ENCODE measurements around the gene BBS9.
"Not testable (repeated sequence)": the region's sequence is repeated elsewhere in the genome, so short reads cannot be mapped to it uniquely, and the experiment has no call there.

BBS9 gene

DNA sequence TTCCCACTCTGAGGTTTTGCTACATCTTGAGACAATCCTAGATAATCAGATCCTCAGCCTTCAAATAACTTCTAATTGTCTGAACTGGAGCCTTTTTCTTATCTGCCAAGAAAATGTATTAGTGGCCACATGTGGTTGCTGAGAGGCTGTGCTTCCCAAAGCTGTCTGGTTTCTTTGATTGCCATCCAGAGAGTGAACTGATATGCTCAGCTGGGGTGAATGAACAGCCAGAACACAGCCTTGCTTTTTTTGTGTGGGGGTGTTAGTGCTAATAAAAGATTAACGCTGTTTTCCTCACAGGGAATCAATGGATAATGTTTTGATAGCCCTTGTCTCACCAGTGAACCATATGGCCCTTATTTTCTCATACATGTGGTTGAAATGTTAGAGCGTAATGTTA, 66.9 kb downstream of the BBS9 start:
- DNase-seq (ENCODE audit: low read depth): no peak

GRCh38 chr7:33200282-33200681, 70.9 kb downstream of the BBS9 start:
- DNase-seq (ENCODE audit: low read depth): no peak

DNA sequence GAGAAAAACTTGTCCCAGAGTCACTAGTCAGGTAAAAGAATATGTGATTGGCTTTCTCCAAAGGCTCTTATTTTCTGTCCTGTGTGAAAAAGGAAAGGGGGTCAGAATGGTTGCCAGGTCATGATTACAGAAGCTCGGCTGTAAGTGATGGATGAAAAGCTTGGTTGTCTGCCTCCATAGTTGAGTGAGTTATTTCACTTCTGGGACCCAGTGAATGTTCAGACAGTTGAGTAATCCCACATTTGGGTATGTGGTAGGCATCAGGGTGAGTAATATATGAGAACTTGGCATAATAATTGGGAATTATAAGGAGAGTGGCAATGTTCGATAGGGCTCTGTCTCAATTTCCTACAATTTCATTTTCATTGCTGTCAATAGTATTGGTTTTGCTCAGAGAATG, 72.5 kb downstream of the BBS9 start:
- no peak for DNase-seq (ENCODE audit: low read depth)

GRCh38 chr7:33210958-33211357, 81.6 kb downstream of the BBS9 start:
- DNase-seq (ENCODE audit: low read depth): no peak

DNA sequence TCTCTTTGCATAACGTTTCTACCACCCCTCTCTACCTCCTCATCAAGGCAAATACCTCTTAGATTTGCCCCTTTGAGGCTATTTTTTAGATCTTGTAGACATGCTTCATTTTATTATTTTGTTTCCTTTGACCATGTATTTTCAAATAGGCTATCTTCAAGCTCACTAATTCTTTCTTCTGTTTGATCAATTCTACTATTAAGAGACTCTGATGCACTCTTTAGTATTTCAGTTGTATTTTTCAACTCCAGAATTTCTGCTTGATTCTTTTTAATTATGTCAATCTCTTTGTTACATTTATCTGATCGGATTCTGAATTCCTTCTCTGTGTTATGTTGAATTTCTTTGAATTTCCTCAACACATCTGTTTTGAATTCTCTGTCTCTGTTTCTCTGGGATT, 82.8 kb downstream of the BBS9 start:
- DNase-seq (ENCODE audit: low read depth): no peak

DNA sequence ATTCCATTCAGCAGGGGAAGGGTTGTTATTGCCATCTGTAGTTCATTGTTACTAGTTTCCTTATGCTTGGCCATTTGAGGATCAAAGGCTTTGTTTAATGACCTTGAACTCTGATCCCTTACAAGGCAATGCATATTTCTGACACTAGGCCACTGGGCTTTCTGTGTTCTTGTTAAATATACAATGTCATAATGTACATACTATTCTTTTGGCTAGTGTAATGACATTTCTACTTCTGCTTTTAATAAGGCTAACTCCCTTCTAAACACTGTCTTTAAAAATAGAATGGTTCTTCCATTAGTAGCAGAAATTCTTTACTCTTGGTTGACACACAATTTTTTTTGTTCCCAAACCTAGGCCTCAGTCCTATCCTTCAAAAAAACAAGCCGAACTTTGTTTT, 86.6 kb downstream of the BBS9 start:
- no peak for DNase-seq (ENCODE audit: low read depth)

GRCh38 chr7:33217595-33217994, 88.2 kb downstream of the BBS9 start:
- DNase-seq (ENCODE audit: low read depth): no peak

GRCh38 chr7:33218841-33219535, 89.6 kb downstream of the BBS9 start:
- DNase-seq (ENCODE audit: low read depth): not testable (repeated sequence)

GRCh38 chr7:33220231-33220630, 90.9 kb downstream of the BBS9 start:
- no peak for DNase-seq (ENCODE audit: low read depth)

GRCh38 chr7:33221390-33221789, 92.0 kb downstream of the BBS9 start:
- DNase-seq (ENCODE audit: low read depth): no peak

DNA sequence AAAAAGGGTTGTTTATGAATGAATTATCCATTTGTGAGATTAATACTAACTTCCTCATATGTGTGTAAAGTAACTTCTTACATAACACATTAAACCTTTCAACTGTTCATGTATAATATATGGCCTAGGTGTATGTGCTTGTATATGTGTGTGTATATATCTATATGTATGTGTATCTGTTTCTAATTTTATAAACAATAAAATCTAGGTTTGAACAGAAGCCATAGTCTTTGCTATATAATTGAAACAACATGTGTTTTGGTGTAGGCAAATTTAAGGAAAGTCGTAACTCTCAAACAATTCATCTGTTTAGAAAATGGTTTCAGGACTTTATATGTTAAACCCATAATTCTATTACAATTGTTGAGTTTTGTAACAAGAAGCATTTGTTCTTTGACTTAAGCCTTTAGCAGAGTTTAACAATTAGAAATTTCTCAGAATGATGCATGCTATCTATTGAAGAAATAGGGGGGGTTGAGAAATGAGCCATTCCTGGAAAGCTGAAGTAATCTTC, 103.3 kb downstream of the BBS9 start:
- DNase-seq (ENCODE audit: low read depth): no peak

GRCh38 chr7:33233659-33234058, 104.3 kb downstream of the BBS9 start:
- no peak for DNase-seq (ENCODE audit: low read depth)

DNA sequence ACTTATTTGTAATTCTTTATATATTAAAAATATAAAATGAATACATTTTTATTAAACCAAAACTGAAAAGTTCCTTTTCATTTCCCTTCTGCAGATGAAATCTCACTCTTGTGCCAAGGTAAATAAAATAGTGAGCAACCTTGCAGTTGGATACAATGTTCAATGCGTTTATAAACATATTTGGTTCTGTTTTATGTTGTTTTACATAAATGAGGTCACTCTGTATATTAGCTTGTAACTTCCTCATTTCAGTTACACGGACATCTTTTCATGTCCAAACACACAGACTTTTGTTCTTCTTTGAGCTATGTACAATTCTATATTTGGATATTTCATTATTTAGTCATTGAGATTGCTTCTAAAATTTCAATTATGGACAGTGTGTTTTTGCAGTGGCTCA, 107.7 kb downstream of the BBS9 start:
- DNase-seq (ENCODE audit: low read depth): no peak

DNA sequence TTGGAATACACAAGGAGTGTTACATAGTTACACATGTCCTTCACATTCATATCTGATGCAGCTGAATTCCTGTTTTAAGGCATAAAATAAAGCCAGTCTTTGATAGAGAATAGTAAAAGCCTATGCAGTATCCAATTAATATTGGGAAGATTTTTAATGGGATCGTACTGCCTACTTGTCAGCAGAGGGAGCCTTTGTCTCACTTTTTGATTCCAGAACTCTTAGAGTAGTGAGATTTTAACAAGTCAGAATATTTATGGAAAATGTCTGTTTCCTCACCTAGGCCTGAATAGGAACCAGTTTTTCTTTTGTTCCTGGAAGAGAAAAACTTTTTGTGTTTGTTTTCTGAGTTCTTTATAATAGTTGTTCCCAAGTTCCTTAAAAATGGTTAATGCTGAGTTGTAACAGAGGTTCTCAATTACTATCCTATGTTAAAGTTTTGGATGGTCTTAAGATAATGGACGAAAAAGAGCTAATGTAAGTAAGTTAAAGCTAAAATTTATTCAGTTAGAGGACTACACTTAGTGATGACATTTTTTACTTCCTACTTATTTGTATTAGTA, 114.0 kb downstream of the BBS9 start:
- no peak for DNase-seq (ENCODE audit: low read depth)

DNA sequence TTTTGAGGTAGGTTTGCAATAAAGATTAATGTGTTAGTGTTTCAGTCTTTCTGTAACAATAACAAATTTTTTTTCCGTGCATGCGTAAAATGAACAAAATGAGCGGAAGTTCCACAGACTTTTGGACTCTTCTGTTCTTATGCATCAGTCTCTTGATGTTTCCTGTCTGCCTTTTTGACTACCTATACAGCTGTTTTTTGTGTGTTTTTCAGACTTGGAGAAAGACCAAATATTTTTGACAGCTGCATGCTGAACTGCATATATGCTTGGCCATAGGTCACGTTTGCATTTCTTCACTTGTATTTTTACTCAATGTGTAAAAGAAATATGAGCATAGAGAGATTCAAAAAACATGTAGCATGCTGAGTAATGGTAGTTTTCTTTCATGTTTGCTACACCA, 119.3 kb downstream of the BBS9 start:
- DNase-seq (ENCODE audit: low read depth): no peak

DNA sequence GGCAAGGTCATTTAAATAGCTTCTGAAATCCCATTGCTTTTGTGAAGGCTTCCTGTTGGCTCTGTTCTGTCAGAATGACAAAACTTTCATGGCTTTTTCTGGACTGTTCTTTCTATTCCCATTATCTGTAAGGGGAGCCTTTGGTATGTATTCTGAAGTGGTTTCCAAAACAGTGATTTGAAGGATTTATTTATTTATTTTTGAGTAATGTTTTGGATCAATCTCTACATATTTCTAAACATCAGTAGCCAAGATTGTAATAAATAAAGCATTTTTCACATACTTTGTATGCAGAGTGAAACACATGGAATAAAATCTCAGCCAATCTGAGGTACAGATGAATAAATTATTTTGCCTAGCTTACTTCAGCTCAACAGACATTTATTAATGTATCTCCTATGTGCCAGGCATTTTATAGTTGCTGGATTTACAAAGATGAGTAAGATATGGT, 121.1 kb downstream of the BBS9 start:
- DNase-seq (ENCODE audit: low read depth): no peak

DNA sequence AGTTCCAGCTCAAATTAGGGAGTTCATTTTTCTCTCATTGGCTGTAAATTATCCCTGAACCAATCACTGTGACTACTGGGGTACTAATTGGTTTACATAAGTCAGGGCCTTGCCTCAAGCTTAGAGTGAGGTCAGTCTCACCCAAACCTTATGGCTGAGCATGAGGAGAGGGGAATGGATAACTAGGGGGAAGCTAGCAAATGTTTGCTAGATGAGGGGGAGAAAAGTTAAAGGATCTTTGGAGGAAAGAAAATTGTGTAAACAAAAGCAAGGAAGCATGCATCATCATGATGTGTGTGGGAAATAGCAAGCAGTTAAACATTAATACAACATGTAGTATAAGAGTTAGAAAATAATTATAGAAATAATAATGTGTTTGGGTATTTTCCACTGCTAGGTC, 121.9 kb downstream of the BBS9 start:
- no peak for DNase-seq (ENCODE audit: low read depth)

GRCh38 chr7:33258491-33258951, 129.2 kb downstream of the BBS9 start:
- no peak for DNase-seq (ENCODE audit: low read depth)

DNA sequence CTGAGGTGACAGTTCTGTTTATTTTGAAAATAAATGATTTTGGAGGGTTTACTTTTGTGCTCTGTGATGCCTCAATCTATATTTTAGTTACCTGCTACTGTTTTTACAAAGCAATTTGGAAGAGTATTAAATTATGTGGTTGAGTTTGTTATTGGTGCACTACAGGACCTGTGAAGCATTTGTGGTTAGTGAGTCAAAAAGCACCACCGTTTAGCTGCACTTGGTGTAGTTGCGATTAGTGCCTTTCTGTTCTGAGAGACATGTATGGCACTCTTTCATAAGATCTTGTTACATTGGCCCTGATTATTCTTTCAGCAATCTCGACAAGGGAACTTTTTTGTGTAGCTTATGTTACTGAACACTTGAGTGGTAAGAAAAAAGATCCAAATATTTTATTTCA, 132.2 kb downstream of the BBS9 start:
- no peak for DNase-seq (ENCODE audit: low read depth)

GRCh38 chr7:33262476-33262875, 133.1 kb downstream of the BBS9 start:
- no peak for DNase-seq (ENCODE audit: low read depth)

GRCh38 chr7:33271839-33272371, 142.5 kb downstream of the BBS9 start:
- not testable (repeated sequence) for DNase-seq (ENCODE audit: low read depth)

GRCh38 chr7:33273356-33273755, 144.0 kb downstream of the BBS9 start:
- DNase-seq (ENCODE audit: low read depth): no peak

DNA sequence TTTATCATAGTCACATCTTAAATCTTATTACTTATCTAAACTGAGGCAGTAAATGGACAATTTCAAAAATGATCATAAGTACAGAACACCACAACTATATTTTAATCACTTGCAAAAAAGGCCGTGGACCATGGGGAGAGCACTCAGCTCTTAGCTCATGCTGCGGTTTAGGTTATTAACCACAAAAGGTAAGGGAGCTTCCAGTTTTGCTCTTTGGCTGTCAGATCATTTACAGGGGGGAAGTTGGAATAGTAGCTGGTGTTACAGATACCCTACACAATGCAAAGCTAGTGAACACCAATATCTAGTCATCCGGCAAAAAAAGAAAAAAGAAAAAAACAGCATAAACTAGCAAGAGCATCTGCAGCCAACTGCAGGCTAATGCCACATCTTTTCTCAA, 147.0 kb downstream of the BBS9 start:
- DNase-seq (ENCODE audit: low read depth): no peak

Measured in T follicular helper cell (primary cell).